GM18517 (cell line): ENCODE results near the gene PLA2G12A.
"Not testable (repeated sequence)": the region's sequence is repeated elsewhere in the genome, so short reads cannot be mapped to it uniquely, and the experiment has no call there.

Experiments
- ATAC-seq: cut with Tn5 transposase; IDR thresholded peaks from one replicate; pipeline ENCODE4 v1.9.1; 2021; ENCODE audit warnings: mild to moderate bottlenecking, moderate library complexity; ENCODE audit not compliant: unreplicated experiment

Gene PLA2G12A

GRCh38 chr4:109682875-109683274 is 47.0 kb downstream of the PLA2G12A start:
- no peak for ATAC-seq

GRCh38 chr4:109678925-109679324 is 50.9 kb downstream of the PLA2G12A start:
- not testable (repeated sequence) for ATAC-seq

GRCh38 chr4:109678472-109678871 is 51.4 kb downstream of the PLA2G12A start:
- not testable (repeated sequence) for ATAC-seq

- no peak for ATAC-seq
These were observed 53.0 kb downstream of the PLA2G12A start for GRCh38 chr4:109676886-109677285.

- ATAC-seq = no peak
These were observed 54.0 kb downstream of the PLA2G12A start for GRCh38 chr4:109675843-109676242.

GRCh38 chr4:109675181-109675580 is 54.7 kb downstream of the PLA2G12A start:
- no peak for ATAC-seq

- ATAC-seq = no peak
These were observed 56.6 kb downstream of the PLA2G12A start for GRCh38 chr4:109673303-109673702.

- ATAC-seq = no peak
These were observed 57.5 kb downstream of the PLA2G12A start for GRCh38 chr4:109672169-109672930.

GRCh38 chr4:109671350-109671749 is 58.5 kb downstream of the PLA2G12A start:
- ATAC-seq = no peak

GRCh38 chr4:109665783-109666485 is 63.9 kb downstream of the PLA2G12A start:
- ATAC-seq = no peak

- ATAC-seq = no peak
These were observed 67.1 kb downstream of the PLA2G12A start for GRCh38 chr4:109662771-109663170.

- no peak for ATAC-seq
These were observed 67.8 kb downstream of the PLA2G12A start for GRCh38 chr4:109662116-109662515.
